GM21447 (cell line): ENCODE data around the gene VSTM2B.

ENCODE experiments used
- ATAC-seq: cut with Tn5 transposase; IDR thresholded peaks from one replicate; pipeline ENCODE4 v1.9.1; 2021; ENCODE audit not compliant: unreplicated experiment

The VSTM2B gene

GRCh38 chr19:29515233-29515619, 10.6 kb upstream of the VSTM2B start:
- ATAC-seq: no peak

DNA sequence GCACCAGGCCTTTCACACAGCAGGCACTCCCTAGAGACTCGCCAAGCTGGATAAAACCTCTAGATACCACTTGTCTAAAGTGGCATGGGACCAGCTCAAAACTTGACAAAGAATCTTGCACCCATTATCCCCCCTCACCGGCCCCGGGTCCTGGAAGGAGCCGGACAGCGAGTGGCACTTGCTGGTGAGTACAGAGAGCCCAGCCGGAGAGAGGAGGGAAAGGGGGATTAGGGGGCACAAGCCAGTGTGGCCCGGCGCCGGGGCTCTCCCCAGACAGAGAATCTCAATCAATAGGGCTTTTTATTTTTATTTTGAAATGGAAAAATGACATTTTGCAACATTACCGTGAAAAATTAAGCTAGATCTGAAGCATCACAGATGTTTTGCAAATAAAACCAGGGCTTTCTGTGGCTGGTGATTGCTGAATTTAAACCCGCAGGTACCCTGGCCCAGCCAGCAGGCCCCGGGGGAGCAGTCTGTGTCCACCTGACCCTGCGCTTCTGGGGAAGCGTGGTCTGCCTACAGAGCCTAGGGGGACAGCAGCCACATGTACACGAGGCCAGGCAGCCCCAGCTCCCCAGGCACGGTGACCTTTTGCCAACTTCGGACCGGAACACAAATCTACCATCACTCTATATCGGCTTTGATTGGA, 10.0 kb upstream of the VSTM2B start:
- ATAC-seq: no peak

GRCh38 chr19:29516358-29516725, 9.5 kb upstream of the VSTM2B start:
- ATAC-seq: no peak

GRCh38 chr19:29516821-29517395, 8.9 kb upstream of the VSTM2B start:
- no peak for ATAC-seq

DNA sequence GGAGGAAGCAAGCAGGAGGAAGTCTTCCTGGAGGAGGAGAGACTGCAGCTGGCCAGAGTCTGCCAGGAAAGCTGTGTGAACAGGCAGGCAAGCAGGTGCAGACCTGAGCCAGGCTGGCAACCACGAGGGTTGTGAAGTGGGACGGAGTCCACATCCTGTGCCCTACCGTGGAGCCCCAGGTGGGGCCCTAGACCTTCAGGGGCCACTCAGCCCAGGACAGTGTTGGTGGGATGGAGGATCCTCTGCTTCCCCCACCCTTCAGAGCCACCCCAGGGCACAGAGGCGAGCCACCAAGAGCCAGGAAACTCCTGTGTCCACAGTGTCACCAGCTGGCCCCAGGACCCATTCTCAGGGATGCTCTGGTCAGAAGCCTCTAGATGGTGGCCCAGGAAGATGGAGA, 8.4 kb upstream of the VSTM2B start:
- no peak for ATAC-seq

- no peak for ATAC-seq
These were observed 7.8 kb upstream of the VSTM2B start for GRCh38 chr19:29517946-29518345.

DNA sequence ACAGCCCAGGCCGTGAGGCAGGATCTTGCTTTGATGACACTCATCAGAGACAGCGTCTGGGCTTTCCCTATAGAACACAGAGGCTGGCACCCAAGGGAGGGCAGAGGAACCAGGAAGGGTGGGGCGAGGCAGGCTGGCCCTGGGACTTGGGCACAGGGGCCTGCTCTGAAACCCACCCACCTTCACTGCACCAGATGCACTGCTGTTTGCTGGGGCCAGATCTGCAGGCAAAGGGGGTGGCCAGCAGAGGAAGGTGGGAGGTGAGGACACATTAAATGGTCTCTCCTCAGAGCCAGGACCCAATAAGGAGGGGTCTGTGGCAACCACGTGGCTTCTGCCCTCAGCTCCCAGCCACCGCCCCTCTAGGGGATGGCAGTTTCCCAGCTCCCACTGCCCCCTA, 6.6 kb upstream of the VSTM2B start:
- ATAC-seq: no peak

GRCh38 chr19:29519931-29520330, 5.9 kb upstream of the VSTM2B start:
- no peak for ATAC-seq

GRCh38 chr19:29520390-29520789, 5.4 kb upstream of the VSTM2B start:
- no peak for ATAC-seq

DNA sequence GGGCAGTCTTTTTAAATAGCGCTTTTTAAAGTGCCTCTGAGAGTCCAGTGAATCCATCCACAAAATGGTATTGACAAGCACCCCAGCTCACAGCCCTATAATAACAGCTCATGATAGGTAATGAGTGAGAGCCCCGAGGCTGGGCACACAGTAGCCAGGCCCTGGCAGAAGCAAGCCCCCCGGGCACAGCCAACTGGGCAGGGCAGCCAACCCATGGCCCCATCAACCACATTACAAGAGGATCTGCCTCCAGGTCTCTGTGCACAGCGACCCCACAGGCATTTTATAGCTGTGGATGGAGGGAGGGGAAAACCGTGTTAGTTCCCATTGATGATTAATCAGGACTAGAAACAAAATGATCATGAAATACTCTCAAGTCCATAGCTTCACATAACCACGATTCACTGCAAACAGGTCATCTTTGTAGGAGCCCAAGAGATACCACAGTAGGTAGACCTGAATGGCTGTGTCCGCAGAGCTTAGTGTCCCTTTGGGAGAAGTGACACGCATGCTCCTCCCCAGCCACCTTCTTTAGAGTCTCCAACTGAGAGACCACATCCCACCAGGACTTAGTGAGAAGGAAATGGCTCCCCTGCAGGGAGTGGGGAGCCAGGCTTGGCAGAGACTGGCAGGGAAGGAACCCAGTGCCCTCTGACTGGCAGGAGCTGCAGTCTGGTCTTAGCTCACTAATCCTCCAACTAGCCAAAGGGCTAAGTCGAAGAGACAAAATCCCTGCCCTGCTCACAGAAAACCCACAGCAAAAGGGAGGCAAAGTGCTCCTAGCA, 4.3 kb upstream of the VSTM2B start:
- ATAC-seq: no peak

DNA sequence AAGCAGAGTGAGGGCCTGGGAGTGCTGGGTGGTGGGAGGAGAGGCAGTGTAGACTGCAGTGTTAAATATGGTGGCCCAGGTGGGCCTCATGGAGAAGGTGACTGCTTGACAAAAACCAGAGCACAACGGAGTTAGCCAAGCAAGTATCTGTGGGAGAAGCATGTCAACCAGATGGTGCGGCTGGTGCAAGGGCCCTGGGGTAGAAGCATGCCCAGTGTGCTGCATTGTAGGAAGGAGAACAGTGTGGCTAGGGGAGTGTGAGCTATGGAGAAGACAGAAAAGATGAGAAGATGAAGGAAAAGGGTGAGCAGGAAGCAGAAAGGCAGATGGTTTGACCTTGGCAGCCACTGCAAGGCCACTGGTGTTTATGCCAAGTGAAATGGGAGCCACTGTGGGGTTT, 2.2 kb upstream of the VSTM2B start:
- no peak for ATAC-seq

- no peak for ATAC-seq
These were observed 1.4 kb upstream of the VSTM2B start for GRCh38 chr19:29524201-29524911.

GRCh38 chr19:29524912-29525831, 622 bp upstream of the VSTM2B start:
- ATAC-seq: no peak

DNA sequence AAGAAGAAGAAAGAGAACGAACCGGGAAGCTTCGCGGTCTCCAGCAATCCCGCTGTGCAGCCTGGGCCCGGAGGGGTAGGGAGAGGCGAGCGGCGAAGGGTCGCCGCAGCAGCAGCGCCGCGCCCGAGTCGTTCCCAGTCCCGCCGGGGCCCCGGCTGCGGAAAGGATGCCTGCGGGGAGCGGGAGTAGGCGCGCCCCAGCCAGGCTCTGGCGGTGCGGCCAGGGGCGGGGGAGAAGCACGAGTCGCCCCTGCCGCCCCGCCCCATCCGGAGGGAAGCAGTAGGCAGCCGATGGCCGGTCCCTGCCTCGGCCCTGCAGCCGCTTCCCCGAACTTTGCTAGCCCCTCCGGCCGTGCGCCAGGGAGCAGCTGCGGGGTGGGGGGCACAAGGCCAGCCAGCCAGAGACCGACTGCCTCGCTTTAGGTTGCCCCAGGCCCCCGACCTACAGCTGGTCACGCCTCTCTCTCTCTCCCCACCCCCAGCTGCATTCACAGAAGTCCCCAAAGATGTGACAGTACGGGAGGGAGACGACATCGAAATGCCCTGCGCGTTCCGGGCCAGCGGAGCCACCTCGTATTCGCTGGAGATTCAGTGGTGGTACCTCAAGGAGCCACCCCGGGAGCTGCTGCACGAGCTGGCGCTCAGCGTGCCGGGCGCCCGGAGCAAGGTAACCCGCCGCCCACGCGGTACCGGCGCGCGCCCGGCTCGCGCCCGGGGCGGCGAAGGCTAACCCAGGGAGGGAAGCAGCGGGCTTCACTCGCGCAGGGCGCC, 1.1 kb downstream of the VSTM2B start:
- ATAC-seq: no peak

- ATAC-seq: no peak
These were observed 1.9 kb downstream of the VSTM2B start for GRCh38 chr19:29527500-29528328.

DNA sequence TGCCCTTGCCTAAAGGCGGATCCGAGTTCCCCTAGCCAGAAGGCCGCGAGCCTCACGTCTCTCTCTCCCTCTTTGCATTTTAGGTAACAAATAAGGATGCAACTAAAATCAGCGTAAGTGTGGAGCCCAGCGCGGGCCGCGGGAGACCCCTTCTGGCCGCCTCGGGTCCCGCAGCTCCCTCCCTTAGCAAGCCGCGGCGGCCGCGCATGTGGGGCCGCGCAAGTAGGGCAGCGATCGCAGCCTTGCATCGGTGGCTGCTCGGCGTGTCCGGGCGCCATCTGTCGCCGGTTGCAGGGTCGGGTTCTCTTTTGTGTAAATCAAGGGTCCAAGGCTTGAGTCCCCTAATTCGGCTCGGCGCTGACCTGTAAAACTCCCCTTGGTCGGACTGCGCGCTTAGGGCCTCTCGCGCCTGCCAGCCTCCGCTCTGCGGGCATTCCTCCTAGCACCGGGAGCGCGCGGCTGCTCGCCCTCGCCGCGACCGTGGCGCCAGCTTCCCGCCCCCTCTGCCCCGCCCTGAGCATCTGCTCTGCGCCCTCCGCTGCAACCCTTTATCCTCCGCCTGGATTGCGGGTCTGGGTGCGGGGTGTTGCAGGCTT, 2.7 kb downstream of the VSTM2B start:
- no peak for ATAC-seq

GRCh38 chr19:29528946-29529645, 3.3 kb downstream of the VSTM2B start:
- ATAC-seq: no peak
